ENCODE measurements around the gene CNR2.
A peak's percentile ranks its signal among the peaks of the same experiment; 100 is the strongest.
"Not testable (repeated sequence)": the region's sequence is repeated elsewhere in the genome, so short reads cannot be mapped to it uniquely, and the experiment has no call there.

The CNR2 gene

DNA sequence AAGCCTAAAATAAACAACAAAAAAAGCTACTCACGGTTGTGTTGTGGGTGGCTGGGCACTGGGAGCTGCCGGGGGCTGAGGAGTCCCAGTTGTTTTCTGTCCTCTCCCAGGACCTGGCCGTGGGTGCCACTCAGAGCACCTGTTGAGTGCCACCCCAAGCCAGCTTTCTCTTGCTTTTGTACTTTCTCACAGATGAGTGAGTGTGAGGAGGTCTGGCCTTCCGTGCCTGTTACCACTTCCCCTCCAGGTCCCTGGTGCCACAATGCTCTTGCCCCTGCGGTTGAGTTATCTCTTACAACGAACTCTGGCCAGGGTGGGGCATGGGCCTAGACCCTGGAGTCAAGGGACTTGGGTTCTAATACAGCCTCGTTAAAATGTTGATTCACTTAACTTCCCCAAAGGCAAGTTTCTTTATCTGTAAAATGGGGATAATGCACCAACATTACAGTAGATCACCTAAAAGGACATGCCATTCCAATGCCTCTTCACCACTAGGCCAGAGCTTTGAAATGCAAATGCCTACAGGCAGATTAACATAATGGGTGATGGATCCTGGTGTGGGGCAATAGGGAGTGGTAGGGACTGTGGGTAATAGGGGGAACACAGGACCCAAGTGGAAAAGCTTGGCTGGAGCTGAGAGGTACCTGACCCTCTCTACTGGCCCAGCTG lies at the start of gene CNR2:
Gene CNR2, minus strand, starts transcription at position 151 of the 669 bp plus-strand sequence. CDS start 37,745 bp downstream, outside the sequence.
- no peak for DNase-seq

DNA sequence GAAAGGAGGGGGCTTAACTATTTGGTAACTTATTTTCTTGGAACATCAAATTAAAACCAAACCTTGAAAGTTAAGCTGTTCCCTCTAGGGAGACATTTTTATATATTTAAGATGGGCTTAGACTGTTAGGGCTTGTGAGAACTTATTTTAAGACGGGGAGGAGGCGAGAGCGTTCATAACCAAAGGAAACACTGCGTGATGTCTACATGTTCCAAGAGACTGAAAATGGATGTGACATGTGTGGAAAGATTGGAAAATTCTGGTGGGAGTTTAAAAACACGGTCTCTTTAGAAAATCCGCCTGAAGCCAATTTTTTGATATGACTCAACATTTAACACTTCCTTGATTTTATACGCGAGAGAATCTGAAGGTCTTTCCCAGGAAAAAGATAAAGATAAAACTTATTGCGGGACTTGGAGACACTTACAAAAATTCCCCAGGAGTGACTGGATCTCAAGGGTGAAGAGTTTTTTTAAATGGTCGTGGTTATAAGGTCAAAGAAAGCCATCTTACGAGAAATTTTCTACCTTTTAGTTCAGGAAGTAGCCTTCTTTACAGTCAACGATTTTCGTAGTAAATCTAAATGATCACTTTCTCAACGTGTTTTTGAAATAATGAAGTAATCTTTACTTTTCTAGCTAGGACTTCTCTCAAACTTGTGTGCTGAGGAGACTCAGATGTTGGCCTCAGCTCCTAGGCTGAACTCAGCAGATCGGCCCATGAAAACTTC lies 47.3 kb upstream of the CNR2 start:
- DNase-seq = no peak

- peak; percentile 81 for DNase-seq
Observed at GRCh38 chr1:23959461-23960290, 46.5 kb upstream of the CNR2 start, which contains the start of gene PNRC2. Gene PNRC2, plus strand, starts transcription at chr1:23959828. Its CDS starts 1,630 bp downstream, at chr1:23961458.

DNA sequence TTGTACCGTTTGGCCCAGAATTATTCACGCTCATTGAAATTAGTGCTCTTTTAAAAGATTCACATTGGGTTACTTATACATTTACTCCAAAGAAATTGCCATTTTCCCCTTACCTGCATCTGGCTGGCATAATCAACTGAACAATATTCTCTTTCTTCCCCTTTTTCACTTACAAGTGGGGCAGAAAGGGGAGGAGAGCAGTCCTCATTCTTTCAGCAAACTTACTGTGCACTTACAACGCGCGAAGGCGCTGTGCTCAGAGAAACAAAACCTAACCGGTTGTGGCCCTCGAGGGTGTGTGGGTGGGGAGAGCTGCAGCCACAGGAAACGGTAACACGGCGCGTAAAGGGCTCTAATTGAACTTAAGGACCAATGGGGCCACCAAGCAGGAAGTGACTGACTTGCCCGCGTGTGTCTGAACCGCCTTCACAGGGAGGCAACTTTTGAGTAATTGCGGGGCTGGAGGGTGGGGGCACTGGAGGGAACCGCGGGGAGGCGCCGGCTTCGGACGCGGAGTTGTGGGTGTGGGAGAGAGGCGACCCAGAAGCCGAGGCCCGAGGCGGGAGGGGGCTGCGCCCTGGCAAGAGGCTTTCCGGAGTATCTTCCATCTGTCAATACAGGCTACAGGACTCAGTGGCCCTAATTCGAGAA lies 45.8 kb upstream of the CNR2 start:
- peak; percentile 75 for DNase-seq

DNA sequence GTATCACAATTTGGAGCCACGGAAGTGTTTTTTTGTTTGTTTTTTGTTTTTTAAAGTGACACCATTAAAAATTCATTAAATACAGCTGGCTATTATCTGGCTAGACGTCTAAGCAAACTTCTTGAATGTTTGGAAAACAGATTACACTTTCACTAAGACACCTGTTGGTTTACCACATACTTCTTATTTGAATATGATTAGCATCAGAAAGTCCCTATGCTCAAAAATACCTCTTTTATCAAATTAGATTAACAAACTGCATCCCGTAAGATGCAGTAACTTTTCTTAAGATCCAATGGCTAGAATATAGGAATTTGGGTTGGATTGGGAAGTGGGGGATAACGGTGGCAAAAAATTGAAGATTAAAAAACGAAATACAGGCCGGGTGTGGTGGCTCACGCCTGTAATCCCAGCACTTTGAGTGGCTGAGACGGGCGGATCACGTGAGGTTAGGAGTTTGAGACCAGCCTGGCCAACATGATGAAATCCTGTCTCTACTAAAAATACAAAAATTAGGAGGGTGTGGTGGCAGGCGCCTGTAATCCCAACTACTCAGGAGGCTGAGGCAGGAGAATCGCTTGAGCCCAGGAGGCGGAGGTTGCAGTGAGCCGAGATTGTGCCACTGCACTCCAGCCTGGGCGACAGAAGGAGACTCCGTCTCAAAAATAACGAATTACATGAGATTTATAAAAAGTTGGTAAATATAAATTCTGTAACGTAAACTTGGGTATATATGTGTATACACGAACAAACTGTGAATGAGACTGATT lies 45.1 kb upstream of the CNR2 start:
- DNase-seq = not testable (repeated sequence)

DNA sequence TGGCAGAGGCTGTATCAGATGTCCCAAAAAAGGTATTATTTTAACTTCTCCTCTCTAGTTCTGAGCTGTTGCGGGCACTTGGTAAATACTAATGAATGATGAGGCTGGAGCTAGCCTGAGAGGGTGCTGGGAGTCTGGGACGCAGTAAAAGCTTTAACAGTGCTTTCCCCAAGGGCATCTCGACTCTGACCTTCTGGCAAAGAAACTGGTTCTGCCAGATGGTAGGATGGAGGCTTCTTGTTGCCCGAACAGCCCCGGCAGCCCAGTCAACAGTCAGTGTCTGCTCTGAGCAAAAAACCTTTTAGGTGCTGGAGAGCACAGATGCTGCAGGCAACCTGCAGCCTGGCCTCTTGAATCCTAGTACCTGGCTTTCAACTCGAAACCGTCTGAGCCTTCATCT lies 43.9 kb upstream of the CNR2 start:
- DNase-seq = no peak

GRCh38 chr1:23953020-23953419 lies 39.9 kb upstream of the CNR2 start:
- DNase-seq = no peak

DNA sequence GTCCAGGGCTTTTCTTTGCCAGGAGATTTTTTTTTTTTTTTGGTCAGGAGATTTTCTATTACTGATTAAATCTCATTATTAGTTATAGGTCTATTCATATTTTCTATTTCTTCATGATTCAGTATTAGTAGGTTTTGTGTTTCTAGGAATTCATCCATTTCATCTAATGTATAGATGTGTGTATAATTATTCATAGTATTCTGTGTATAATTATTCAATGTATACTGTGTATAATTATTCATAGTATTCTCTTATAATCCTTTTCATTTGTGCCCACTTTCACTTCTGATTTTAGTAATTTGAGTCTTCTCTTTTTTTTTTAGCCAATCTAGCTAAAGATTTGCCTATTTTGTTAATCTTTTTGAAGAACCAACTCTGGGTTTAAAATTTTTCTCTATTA lies 34.2 kb upstream of the CNR2 start:
- DNase-seq = no peak

- no peak for DNase-seq
Observed at GRCh38 chr1:23936481-23937176, 23.5 kb upstream of the CNR2 start.

DNA sequence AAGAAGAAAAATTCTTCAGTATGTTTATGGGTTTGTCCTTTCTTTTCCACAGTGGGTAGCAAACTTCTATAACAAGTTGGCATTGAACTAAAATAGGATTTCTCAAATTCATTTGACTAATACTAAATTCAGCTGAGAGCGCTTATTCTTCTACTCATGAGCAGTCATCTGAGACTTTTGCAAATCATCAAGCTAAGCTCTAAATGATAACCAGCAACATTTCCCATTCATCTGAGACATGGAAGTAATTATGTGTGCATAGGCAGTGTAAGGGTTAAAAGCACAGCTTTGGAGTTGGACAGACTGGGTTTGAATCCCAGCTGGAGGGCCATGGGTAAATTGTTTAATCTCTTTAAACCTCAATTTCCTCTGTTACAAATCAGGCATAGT lies 18.3 kb upstream of the CNR2 start:
- DNase-seq = no peak

GRCh38 chr1:23930861-23931490 lies 17.8 kb upstream of the CNR2 start:
- no peak for DNase-seq

DNA sequence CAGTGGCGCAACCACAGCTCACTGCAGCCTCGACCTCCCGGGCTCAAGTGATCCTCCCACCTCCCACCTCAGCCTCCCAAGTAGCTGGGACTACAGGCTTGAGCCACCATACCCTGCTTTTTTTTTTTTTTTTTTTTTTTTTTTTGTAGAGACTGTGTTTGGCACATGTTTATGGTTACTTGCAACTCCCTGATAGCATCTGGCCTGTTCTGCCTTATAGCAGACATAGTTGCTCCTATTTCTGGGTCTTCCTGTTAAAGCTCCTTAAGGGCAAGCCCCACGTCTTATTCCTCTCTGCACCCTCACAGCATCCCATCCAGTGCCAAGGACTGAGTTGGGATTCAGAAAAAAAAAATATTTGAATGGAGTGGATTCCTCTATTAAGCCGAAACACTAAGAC lies 17.1 kb upstream of the CNR2 start:
- DNase-seq = no peak

- DNase-seq = no peak
Observed at GRCh38 chr1:23928789-23929188, 15.6 kb upstream of the CNR2 start.

DNA sequence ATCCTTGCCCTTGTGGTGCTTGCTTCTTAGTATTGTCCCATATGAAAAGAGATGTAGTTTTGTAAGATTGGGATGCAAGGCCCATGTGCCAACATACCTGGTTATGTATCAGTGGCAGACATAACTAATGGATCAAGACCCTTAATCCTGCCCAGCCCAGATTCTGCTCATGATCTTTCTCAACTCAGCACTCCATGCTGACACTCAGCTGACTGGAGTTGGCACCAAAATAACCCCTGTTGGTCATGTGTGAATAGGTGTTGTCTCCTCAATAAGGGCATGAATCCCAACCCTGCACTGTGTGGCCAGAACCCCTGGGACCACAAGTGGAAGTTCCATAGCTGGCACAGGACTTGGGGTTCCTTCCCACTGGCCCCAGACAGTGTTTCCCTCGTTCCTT lies 13.9 kb upstream of the CNR2 start:
- no peak for DNase-seq

DNA sequence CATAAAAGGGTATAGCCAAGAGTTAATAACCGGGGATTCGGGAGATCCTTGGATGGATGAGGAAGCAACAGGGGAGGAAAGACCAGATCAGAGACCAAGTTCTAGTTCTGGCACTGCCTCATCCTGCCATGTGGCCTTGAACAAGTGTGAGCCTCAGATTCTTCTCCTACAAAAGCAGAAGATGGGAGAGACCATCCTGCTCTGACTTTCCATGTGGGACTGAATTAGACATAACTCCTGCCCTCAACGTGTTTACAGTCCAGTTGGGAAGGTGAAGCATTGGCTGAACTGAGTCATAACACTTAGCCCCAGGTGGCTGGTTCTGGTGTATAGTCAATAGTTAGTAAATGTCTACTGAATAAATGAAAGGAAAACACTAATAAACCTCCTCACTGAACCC lies 12.1 kb upstream of the CNR2 start:
- no peak for DNase-seq

GRCh38 chr1:23924601-23925000 lies 11.4 kb upstream of the CNR2 start:
- DNase-seq = no peak

GRCh38 chr1:23923592-23924499 lies 10.7 kb upstream of the CNR2 start:
- no peak for DNase-seq

GRCh38 chr1:23922321-23922943 lies 9.3 kb upstream of the CNR2 start:
- DNase-seq = no peak

Measured in NCI-H748 treated with DMSO at 0.1 percent for 48 hours (cell line).